K562 (cell line): Measurements from ENCODE around the gene TMSB10. TPM values are rescaled to one million over a fixed set of nuclear protein-coding genes. Genes with fewer than 3 reads are reported as not detected.

Source experiments
- ATAC-seq: fragments of 200-7000 bp; cut with Tn5 transposase; 3 replicates; pipeline ENCODE4 v1.9.1; 2020; ENCODE audit warnings: moderate library complexity
- BruUV-seq: library from RNA; stranded (reverse); fragments of 400-500 nt; replicated peaks from 2 replicates; lab custom pipeline; 2021; lab: Mats Ljungman, UMichigan
- CTCF ChIA-PET: fragments of 300-600 bp; formaldehyde crosslinking; extraction: SDS; loops from one replicate; lab custom pipeline; 2021; ENCODE audit warnings: low intra/inter-chr PET ratio; lab: Yijun Ruan, JAX
- POLR2A ChIA-PET: fragments of 300-600, 350-650 bp; sonication (Branson Sonifier 250); formaldehyde crosslinking; extraction: SDS; loops from one replicate; lab custom pipeline; 2021; ENCODE audit warnings: antibody characterized with exemption, inconsistent platforms; lab: Yijun Ruan, JAX
- DNase-seq, 4 experiments: peaks; one replicate each; pipeline versions ENCODE4 v3.0.0 to v3.0.0-alpha.2; 2011 to 2018; ENCODE audit warnings: low spot score in 3 of 4, mixed read lengths in 3 of 4; ENCODE audit errors: extremely low read depth in 1 of 4
- FAIRE-seq: peaks from 2 replicates; lab custom pipeline; 2011; peaks lifted over from hg19 to GRCh38; lab: Jason Lieb, UNC
- H2AFZ ChIP-seq: 2 replicates; pipeline ENCODE4 v1.6.0; 2011; ENCODE audit warnings: low read depth, low read length, control low read depth, inconsistent platforms
- H3K27ac ChIP-seq: fragments of 200-600 bp; 3 replicates; pipeline ENCODE4 v1.8.0; 2011; ENCODE audit warnings: low read depth, mild to moderate bottlenecking, control low read depth, inconsistent platforms, low read length, moderate library complexity, mixed read lengths; ENCODE audit errors: extremely low read depth
- H3K27me3 ChIP-seq, 2 experiments: fragments of 300-600 bp in 1 of 2; 2 replicates in 1 of 2; 3 replicates in 1 of 2; pipeline versions ENCODE4 v1.6.0 to v1.8.0; 2011; ENCODE audit warnings: inconsistent platforms in 2 of 2, low read length in 2 of 2, mild to moderate bottlenecking in 1 of 2, mixed read lengths in 1 of 2, moderate library complexity in 1 of 2; ENCODE audit not compliant: control insufficient read depth in 2 of 2, insufficient read depth in 2 of 2
- H3K36me3 ChIP-seq: fragments of 300-600 bp; 3 replicates; pipeline ENCODE4 v1.8.0; 2011; ENCODE audit warnings: mild to moderate bottlenecking, low read length, inconsistent platforms; ENCODE audit not compliant: control insufficient read depth, insufficient read depth
- H3K4me1 ChIP-seq, 2 experiments: fragments of 200-600 bp in 1 of 2; replicated peaks in 1 of 2; 2 replicates in 1 of 2; 3 replicates in 1 of 2; pipeline versions ENCODE4 v1.5.1 to v1.8.0; 2011; ENCODE audit warnings: inconsistent platforms in 2 of 2, low read length in 2 of 2, mild to moderate bottlenecking in 1 of 2, mixed read lengths in 1 of 2, moderate library complexity in 1 of 2; ENCODE audit not compliant: control insufficient read depth in 2 of 2, insufficient read depth in 2 of 2
- H3K4me2 ChIP-seq: 2 replicates; pipeline ENCODE4 v1.6.1; 2011; ENCODE audit warnings: low read length, control low read depth, inconsistent platforms, mixed read lengths; ENCODE audit not compliant: insufficient read depth
- H3K4me3 ChIP-seq: fragments of 200-600 bp; sonication (generic), shearing (Covaris generic); 2 replicates; pipeline ENCODE4 v1.5.1; 2016; ENCODE audit warnings: control low read depth, inconsistent platforms
- H3K79me2 ChIP-seq: fragments of 200-600 bp; 3 replicates; pipeline ENCODE4 v1.8.0; 2011; ENCODE audit warnings: low read length, inconsistent platforms; ENCODE audit not compliant: control insufficient read depth, insufficient read depth
- H3K9ac ChIP-seq, 2 experiments: 2 replicates each; pipeline versions ENCODE4 v1.6.0 to v1.6.1; 2011; ENCODE audit warnings: low read depth in 2 of 2, low read length in 2 of 2, control low read depth in 1 of 2, inconsistent platforms in 1 of 2, mild to moderate bottlenecking in 1 of 2, mixed read lengths in 1 of 2; ENCODE audit not compliant: insufficient read depth in 1 of 2
- H3K9me1 ChIP-seq: one replicate; pipeline ENCODE4 v1.6.0; 2011; ENCODE audit warnings: inconsistent platforms, mild to moderate bottlenecking, low read length, moderate library complexity; ENCODE audit not compliant: control insufficient read depth, insufficient read depth
- H3K9me3 ChIP-seq: replicated peaks from 2 replicates; pipeline ENCODE4 v1.5.1; 2011; ENCODE audit warnings: low read depth, low read length, inconsistent platforms; ENCODE audit not compliant: control insufficient read depth, insufficient read depth
- H4K20me1 ChIP-seq: replicated peaks from 2 replicates; pipeline ENCODE4 v1.6.1; 2011; ENCODE audit warnings: low read length, inconsistent platforms, mixed read lengths; ENCODE audit not compliant: control insufficient read depth, insufficient read depth
- GATAD2A ChIP-seq: fragments of 450-650 bp; IDR thresholded peaks from 2 replicates; pipeline ENCODE4 v1.6.1; 2017
- KDM1A ChIP-seq, 2 experiments: fragments of 450-650 bp; IDR thresholded peaks; 2 replicates each; pipeline ENCODE4 v1.6.1; 2016; ENCODE audit warnings: mild to moderate bottlenecking in 2 of 2
- KDM5B ChIP-seq: fragments of 200-600 bp; sonication (generic); IDR thresholded peaks from 2 replicates; pipeline ENCODE4 v1.6.1; 2012; ENCODE audit warnings: low read depth, mild to moderate bottlenecking, moderate library complexity, low read length, control low read depth, inconsistent platforms; ENCODE audit not compliant: insufficient replicate concordance
- RBM14 ChIP-seq: fragments of 200-400 bp; formaldehyde crosslinking; IDR thresholded peaks from 2 replicates; pipeline ENCODE4 v1.6.1; 2018; ENCODE audit warnings: low read depth, mild to moderate bottlenecking, low read length, moderate library complexity, borderline replicate concordance; ENCODE audit not compliant: insufficient read depth
- ZFP91 ChIP-seq: sonication (generic); formaldehyde crosslinking; IDR thresholded peaks from 2 replicates; pipeline ENCODE4 v1.8.0; 2022; ENCODE audit warnings: mild to moderate bottlenecking, missing genetic modification reagents
- ZKSCAN1 ChIP-seq: fragments of 150-350 bp; IDR thresholded peaks from 2 replicates; pipeline ENCODE4 v1.6.1; 2016; ENCODE audit warnings: low read depth, low read length
- WGBS: fragments of 100-300 bp; shearing (Covaris generic); methylation state at CpG from one replicate; pipeline ENCODE4 v1.1.6; 2016; ENCODE audit warnings: low coverage, mixed read lengths; ENCODE audit not compliant: insufficient coverage; ENCODE audit errors: missing lambda C conversion rate; 5-methylcytosine and 5-hydroxymethylcytosine counted together
- in situ Hi-C: fragments of 300-500 bp; cut with MboI; formaldehyde crosslinking; loops from 4 replicates; pipeline ENCODE4 v1.15.0; 2018; ENCODE audit warnings: inconsistent platforms, mixed read lengths
- intact Hi-C: fragments of 100-400 bp; cut with micrococcal nuclease; formaldehyde crosslinking; loops from 2 replicates; pipeline ENCODE4 v1.14.2; 2022
- polyA plus RNA-seq, 8 experiments: library from polyadenylated mRNA; depleted of rRNA in 4 of 8; stranded (reverse) in 5 of 8; unstranded in 3 of 8; fragments of >200 nt; fragmentation: Nextera tagmentation in 2 of 8; fragmentation: Illumina TruSeq in 1 of 8; extraction: Ambion mirVana in 2 of 8; extraction: Trizol in 1 of 8; gene quantifications; 2 replicates each; pipeline versions ENCODE4 v1.2.1 to v1.2.3, GENCODE V29; 2011 to 2014; ENCODE audit warnings: inconsistent platforms in 1 of 8, missing spikeins in 1 of 8
- total RNA-seq, 7 experiments: library from RNA; depleted of rRNA in 6 of 7; stranded (reverse); fragments of >200 nt in 6 of 7; fragmentation: Illumina TruSeq in 2 of 7; extraction: Trizol in 2 of 7; gene quantifications; 2 replicates each; pipeline versions ENCODE4 v1.2.1 to v1.2.3, GENCODE V29; 2011 to 2021; ENCODE audit warnings: low replicate concordance in 1 of 7
- TF ChIP-seq, protein P1 (sequence below): fragments of 250-450 bp; sonication (Bioruptor Pico); IDR thresholded peaks from 2 replicates; pipeline ENCODE4 v1.5.0; 2021; ENCODE audit warnings: mild to moderate bottlenecking, moderate library complexity

Gene TMSB10
- total and polyA plus RNA-seq, 9 of the 15 experiments (the other 6 are each of a cell fraction or from before 2014, with no cell fraction given) = 382 to 2,226 (median 959) TPM

DNA sequence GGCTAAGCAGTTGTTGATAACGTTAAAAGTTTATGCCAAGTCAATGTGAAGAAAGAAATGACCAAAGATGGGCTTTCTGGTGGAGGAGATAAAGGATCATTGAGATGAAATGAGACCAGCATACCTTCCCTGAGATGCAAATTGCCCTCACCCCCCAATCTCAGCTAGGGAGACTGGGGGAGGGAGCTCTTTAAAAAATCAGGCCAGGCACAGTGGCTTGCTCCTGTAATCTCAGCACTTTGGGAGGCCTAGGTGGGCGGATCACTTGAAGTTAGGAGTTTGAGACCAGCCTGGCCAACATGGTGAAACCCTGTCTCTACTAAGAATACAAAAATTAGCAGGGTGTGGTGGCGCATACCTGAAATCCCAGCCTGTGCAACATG, 34.6 kb downstream of the TMSB10 start:
- WGBS = 57% methylated on average over 3 of the region's 3 CpGs
- Histone ChIP-seq H3K27me3 (no peaks in the 10 kb centered on the region; a peak in 1 of 5 replicates), H4K20me1 (0 out of 2 replicates have a peak, but pooled peaks cover 3% of the 10 kb centered on the region), H3K4me2 (peak overlapping the region; percentile 30; the same call in 1 of the 2 replicates), H3K27ac (no peak overlapping the region), H3K9me1 (no peaks in the 10 kb centered on the region), H3K36me3 (no peaks in the 10 kb centered on the region), H3K4me1 (peaks cover 0 to 9% of the 10 kb centered on the region in 2 experiments; a peak in 4 of 5 replicates), H3K9ac (no peak overlapping the region), H3K9me3 (no peaks in the 10 kb centered on the region), H2AFZ (peak overlapping the region; percentile 47), H3K79me2 (no peaks in the 10 kb centered on the region), H3K4me3 (no peak overlapping the region)
- intact Hi-C loops = no loop called here
- CTCF ChIA-PET = no interaction called here
- in situ Hi-C loops = no loop called here
- no peak for ATAC-seq
- DNase-seq = no peak
- no peak for FAIRE-seq
- BruUV-seq = no TSS peak
- TF ChIP-seq GATAD2A = no peak
- TF ChIP-seq, protein P1, sequence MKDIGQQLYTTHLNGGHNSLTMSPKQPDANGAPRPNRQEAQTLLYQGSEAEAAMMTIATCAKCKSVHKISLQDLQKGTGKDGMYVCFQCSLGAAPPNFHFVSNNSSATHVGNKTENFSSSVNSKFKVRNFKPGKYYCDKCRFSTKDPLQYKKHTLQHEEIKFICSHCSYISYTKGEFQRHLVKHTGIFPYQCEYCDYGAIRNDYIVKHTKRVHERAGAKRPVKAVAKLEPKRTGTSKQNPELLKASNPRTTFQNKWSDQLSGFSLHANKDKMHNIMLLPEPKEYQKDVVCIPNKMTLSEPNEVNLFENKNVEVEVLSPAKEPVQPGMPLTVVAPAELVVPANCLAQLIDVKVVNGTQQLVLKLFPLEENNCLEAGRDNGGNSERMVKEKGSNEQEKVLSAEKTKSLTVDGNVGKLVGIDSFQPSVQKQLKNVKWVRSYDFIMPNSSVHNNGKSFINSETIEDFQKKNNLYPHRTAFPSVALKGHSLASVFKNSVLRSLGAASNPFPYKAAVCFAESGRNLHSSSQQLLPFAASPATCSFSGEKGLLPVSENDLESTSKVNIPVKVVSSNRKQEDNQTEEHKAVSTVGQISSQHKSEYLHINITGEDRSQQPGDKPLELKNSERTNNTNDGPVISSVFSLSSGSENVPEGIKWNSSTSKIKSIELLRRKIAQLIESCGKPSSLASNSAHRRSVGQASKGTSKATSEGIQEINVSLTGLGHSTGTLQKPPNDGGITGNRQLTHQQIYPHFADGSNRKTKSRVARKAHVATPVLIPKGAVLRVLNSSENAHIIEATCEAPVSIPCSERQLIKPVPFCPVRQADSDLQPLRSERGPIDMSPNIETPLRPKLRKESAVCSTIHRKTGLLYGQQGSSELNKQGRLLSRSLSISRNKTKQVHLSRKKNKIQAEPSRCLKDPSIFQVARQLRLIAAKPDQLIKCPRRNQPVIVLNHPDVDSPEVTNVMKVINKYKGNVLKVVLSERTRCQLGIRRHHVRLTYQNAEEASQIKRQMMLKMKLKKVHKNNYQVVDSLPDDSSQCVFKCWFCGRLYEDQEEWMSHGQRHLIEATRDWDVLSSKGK (CRISPR knock-in tag) = no peak
- no peak for TF ChIP-seq ZKSCAN1
- no peak for TF ChIP-seq ZFP91 (CRISPR knock-in tag)
- no peak for TF ChIP-seq KDM5B
- no peak for TF ChIP-seq RBM14
- TF ChIP-seq KDM1A (IDR thresholded peaks at IDR 0.05) = peak; percentile 36 to 53; a peak in 2 of 4 replicates
- POLR2A ChIA-PET = interaction anchor here (0.5 to 1.4 kb wide), 4 partner anchors 11 to 23 kb away, joined by 3 to 4 read pairs (median 4); no protein-coding TSS in a partner anchor
